ENCODE results near the gene SPAG6. TPM values are rescaled to one million over a fixed set of nuclear protein-coding genes. Genes with fewer than 3 reads are reported as not detected.

Gene SPAG6
- total and polyA plus RNA-seq, 10 donors, result 0.11 TPM; not detected in 9

GRCh38 chr10:22460531-22461403 is 115.5 kb downstream of the SPAG6 start:
- H3K27me3 ChIP-seq (replicated peaks in 1 of 7), result no peaks in the 10 kb centered on the region
- WGBS, 5 donors, result 89 to 96% (median 92%) methylated on average over 6 of the region's 6 CpGs

GRCh38 chr10:22461891-22462290 is 116.6 kb downstream of the SPAG6 start:
- intact Hi-C loops (cut with DNase I; ENCODE audit: low total_unique reads), result no loop called here
- H3K9me3 ChIP-seq, result no peaks in the 10 kb centered on the region
- H3K27me3 ChIP-seq (replicated peaks in 1 of 7), result no peaks in the 10 kb centered on the region
- TF ChIP-seq POLR2AphosphoS5 (IDR thresholded peaks at IDR 0.05), result no peak
- no peak for TF ChIP-seq POLR2A (IDR thresholded peaks at IDR 0.05)
- TF ChIP-seq CTCF (IDR thresholded peaks at IDR 0.05 in 8 of 11, conservative IDR thresholded peaks at IDR 0.05 in 3 of 11), result no peak
- H3K36me3 ChIP-seq, result no peaks in the 10 kb centered on the region
- H3K27ac ChIP-seq, result no peak overlapping the region
- 75 to 91% (median 77%) methylated on average over 2 of the region's 2 CpGs for WGBS, 5 donors
- no peaks in the 10 kb centered on the region for H3K4me1 ChIP-seq
- DNase-seq, result no peak
- no peak overlapping the region for H3K4me3 ChIP-seq

More at GRCh38 chr10:22460531-22461403, 115.5 kb downstream of the SPAG6 start:
- Histone ChIP-seq H3K4me3 (no peak overlapping the region), H3K27ac (no peak overlapping the region), H3K4me1 (no peaks in the 10 kb centered on the region), H3K9me3 (no peaks in the 10 kb centered on the region), H3K36me3 (no peaks in the 10 kb centered on the region)
- DNase-seq, result no peak
- TF ChIP-seq POLR2AphosphoS5 (IDR thresholded peaks at IDR 0.05) (no peak), POLR2A (IDR thresholded peaks at IDR 0.05) (no peak), CTCF (IDR thresholded peaks at IDR 0.05 in 8 of 11, conservative IDR thresholded peaks at IDR 0.05 in 3 of 11) (no peak)
- intact Hi-C loops (cut with DNase I; ENCODE audit: low total_unique reads), result no loop called here

GRCh38 chr10:22463255-22463654 is 118.0 kb downstream of the SPAG6 start:
- Histone ChIP-seq H3K4me3 (no peak overlapping the region), H3K36me3 (no peaks in the 10 kb centered on the region), H3K9me3 (no peaks in the 10 kb centered on the region), H3K27ac (no peak overlapping the region), H3K4me1 (no peaks in the 10 kb centered on the region), H3K27me3 (replicated peaks in 1 of 7) (no peaks in the 10 kb centered on the region)
- DNase-seq, result no peak
- intact Hi-C loops (cut with DNase I; ENCODE audit: low total_unique reads), result no loop called here
- 77 to 84% (median 81%) methylated on average over 4 of the region's 4 CpGs for WGBS, 5 donors
- TF ChIP-seq CTCF (IDR thresholded peaks at IDR 0.05 in 8 of 11, conservative IDR thresholded peaks at IDR 0.05 in 3 of 11), result no peak
- no peak for TF ChIP-seq POLR2AphosphoS5 (IDR thresholded peaks at IDR 0.05)
- no peak for TF ChIP-seq POLR2A (IDR thresholded peaks at IDR 0.05)

GRCh38 chr10:22464966-22465629 is 119.8 kb downstream of the SPAG6 start:
- intact Hi-C loops (cut with DNase I; ENCODE audit: low total_unique reads), result no loop called here
- 78 to 87% (median 82%) methylated on average over 5 of the region's 5 CpGs for WGBS, 5 donors
- Histone ChIP-seq H3K36me3 (no peaks in the 10 kb centered on the region), H3K4me3 (no peak overlapping the region), H3K27me3 (replicated peaks in 1 of 7) (no peaks in the 10 kb centered on the region), H3K4me1 (no peaks in the 10 kb centered on the region), H3K9me3 (no peaks in the 10 kb centered on the region), H3K27ac (no peak overlapping the region)
- TF ChIP-seq POLR2AphosphoS5 (IDR thresholded peaks at IDR 0.05), result no peak
- TF ChIP-seq POLR2A (IDR thresholded peaks at IDR 0.05), result no peak
- no peak for TF ChIP-seq CTCF (IDR thresholded peaks at IDR 0.05 in 8 of 11, conservative IDR thresholded peaks at IDR 0.05 in 3 of 11)
- no peak for DNase-seq

All from spleen (tissue), 11 donors.